CD4-positive, alpha-beta T cell treated with Interleukin-4 for 4 hours (primary cell): ENCODE data around the gene FAM216B.
"Not testable (repeated sequence)": the region's sequence is repeated elsewhere in the genome, so short reads cannot be mapped to it uniquely, and the experiment has no call there.

Experiments used
- DNase-seq: peaks from one replicate; pipeline ENCODE4 v3.0.0-alpha.2; 2020

Gene FAM216B

GRCh38 chr13:42788601-42789000 lies 7.2 kb downstream of the FAM216B start:
- no peak for DNase-seq

- no peak for DNase-seq
Observed at GRCh38 chr13:42792154-42792553, 10.8 kb downstream of the FAM216B start.

- no peak for DNase-seq
Observed at GRCh38 chr13:42794577-42795275, 13.3 kb downstream of the FAM216B start.

GRCh38 chr13:42795666-42796065 lies 14.3 kb downstream of the FAM216B start:
- no peak for DNase-seq

GRCh38 chr13:42796747-42797356 lies 15.5 kb downstream of the FAM216B start:
- no peak for DNase-seq

GRCh38 chr13:42798118-42798517 lies 16.7 kb downstream of the FAM216B start:
- DNase-seq, result no peak

GRCh38 chr13:42800109-42800643 lies 18.8 kb downstream of the FAM216B start:
- no peak for DNase-seq

- no peak for DNase-seq
Observed at GRCh38 chr13:42803563-42804204, 22.3 kb downstream of the FAM216B start.

GRCh38 chr13:42804244-42804874 lies 23.0 kb downstream of the FAM216B start:
- no peak for DNase-seq

- DNase-seq, result no peak
Observed at GRCh38 chr13:42807241-42807640, 25.9 kb downstream of the FAM216B start.

GRCh38 chr13:42807866-42808265 lies 26.5 kb downstream of the FAM216B start:
- no peak for DNase-seq

GRCh38 chr13:42808341-42808940 lies 27.1 kb downstream of the FAM216B start:
- DNase-seq, result no peak

- DNase-seq, result no peak
Observed at GRCh38 chr13:42812316-42812715, 30.9 kb downstream of the FAM216B start.

GRCh38 chr13:42814868-42815267 lies 33.5 kb downstream of the FAM216B start:
- DNase-seq, result no peak

- DNase-seq, result no peak
Observed at GRCh38 chr13:42815681-42816080, 34.3 kb downstream of the FAM216B start.

- no peak for DNase-seq
Observed at GRCh38 chr13:42816538-42816937, 35.2 kb downstream of the FAM216B start.

- not testable (repeated sequence) for DNase-seq
Observed at GRCh38 chr13:42819687-42820086, 38.3 kb downstream of the FAM216B start.

- DNase-seq, result no peak
Observed at GRCh38 chr13:42820451-42820850, 39.1 kb downstream of the FAM216B start.

- no peak for DNase-seq
Observed at GRCh38 chr13:42821437-42821836, 40.1 kb downstream of the FAM216B start.

GRCh38 chr13:42832341-42833096 lies 51.1 kb downstream of the FAM216B start:
- DNase-seq, result no peak

GRCh38 chr13:42834946-42835345 lies 53.6 kb downstream of the FAM216B start:
- DNase-seq, result no peak
